Neural cell (in vitro differentiated cells): Measurements from ENCODE around the gene SLC13A3. TPM values are rescaled to one million over a fixed set of nuclear protein-coding genes. Genes with fewer than 3 reads are reported as not detected.

Source experiments
- H2AFZ ChIP-seq: fragments of 200-600, 300-800 bp; sonication (generic), shearing (Covaris generic); 2 replicates; pipeline ENCODE4 v1.6.0; 2014; ENCODE audit warnings: low read depth, mild to moderate bottlenecking, antibody characterized with exemption, low read length, moderate library complexity
- H3F3A ChIP-seq: fragments of 200-600 bp; shearing (Covaris generic); 2 replicates; pipeline ENCODE4 v1.6.1; 2016; ENCODE audit warnings: mild to moderate bottlenecking, moderate library complexity, mixed read lengths, antibody characterized with exemption, low read length; ENCODE audit not compliant: insufficient read depth, poor library complexity, severe bottlenecking
- H3K27ac ChIP-seq: fragments of 200-600, 300-800 bp; sonication (generic), shearing (Covaris generic); 2 replicates; pipeline ENCODE4 v1.5.1; 2014; ENCODE audit warnings: mild to moderate bottlenecking, low read length, moderate library complexity
- H3K27me3 ChIP-seq: fragments of 300-800, 200-600 bp; sonication (generic), shearing (Covaris generic); 2 replicates; pipeline ENCODE4 v1.6.0; 2014; ENCODE audit warnings: mild to moderate bottlenecking, low read depth, low read length, moderate library complexity; ENCODE audit not compliant: insufficient read depth
- H3K36me3 ChIP-seq: fragments of 300-800, 200-600 bp; sonication (generic), shearing (Covaris generic); 2 replicates; pipeline ENCODE4 v1.5.1; 2014; ENCODE audit warnings: mild to moderate bottlenecking, antibody characterized with exemption, low read length, moderate library complexity; ENCODE audit not compliant: insufficient read depth
- H3K4me2 ChIP-seq: fragments of 300-800, 200-600 bp; sonication (generic), shearing (Covaris generic); 2 replicates; pipeline ENCODE4 v1.6.0; 2014; ENCODE audit warnings: mild to moderate bottlenecking, low read length
- H3K4me3 ChIP-seq: fragments of 300-800, 200-600 bp; sonication (generic), shearing (Covaris generic); 2 replicates; pipeline ENCODE4 v1.5.1; 2014; ENCODE audit warnings: mild to moderate bottlenecking, low read length, moderate library complexity
- H3K79me2 ChIP-seq: fragments of 200-600 bp; shearing (Covaris generic); replicated peaks from 2 replicates; pipeline ENCODE4 v1.6.0; 2014; ENCODE audit warnings: mild to moderate bottlenecking, low read length, moderate library complexity; ENCODE audit not compliant: insufficient read depth
- H3K9ac ChIP-seq: fragments of 300-800, 200-600 bp; sonication (generic), shearing (Covaris generic); 2 replicates; pipeline ENCODE4 v1.6.1; 2016; ENCODE audit warnings: mild to moderate bottlenecking, low read length, mixed read lengths
- H3K9me2 ChIP-seq: fragments of 200-600 bp; shearing (Covaris generic); 2 replicates; pipeline ENCODE4 v1.6.1; 2016; ENCODE audit warnings: mild to moderate bottlenecking, low read length, mixed read lengths; ENCODE audit not compliant: insufficient read depth
- H3K9me3 ChIP-seq: fragments of 200-600, 300-800 bp; sonication (generic), shearing (Covaris generic); 2 replicates; pipeline ENCODE4 v1.6.1; 2016; ENCODE audit warnings: mild to moderate bottlenecking, mixed run types, low read length, moderate library complexity, mixed read lengths
- H4K20me1 ChIP-seq: fragments of 200-600 bp; shearing (Covaris generic); 2 replicates; pipeline ENCODE4 v1.6.1; 2016; ENCODE audit warnings: mild to moderate bottlenecking, mixed run types; ENCODE audit not compliant: insufficient read depth
- CTCF ChIP-seq: fragments of 450-650 bp; IDR thresholded peaks from 2 replicates; pipeline ENCODE4 v1.5.1; 2014; ENCODE audit warnings: antibody characterized with exemption, mild to moderate bottlenecking, moderate library complexity; ENCODE audit not compliant: poor library complexity, severe bottlenecking
- EP300 ChIP-seq: fragments of 450-650 bp; conservative IDR thresholded peaks from 2 replicates; pipeline ENCODE4 v1.6.1; 2014; ENCODE audit warnings: antibody characterized with exemption, mild to moderate bottlenecking, moderate library complexity; ENCODE audit not compliant: poor library complexity, severe bottlenecking
- EZH2 ChIP-seq: fragments of 200-600, 300-800 bp; shearing (Covaris generic), sonication (generic); IDR thresholded peaks from 2 replicates; pipeline ENCODE4 v1.6.1; 2014; ENCODE audit warnings: antibody characterized with exemption, low read length, borderline replicate concordance, mild to moderate bottlenecking; ENCODE audit not compliant: insufficient read depth, poor library complexity, severe bottlenecking
- MXI1 ChIP-seq: fragments of 450-650 bp; conservative IDR thresholded peaks from 2 replicates; pipeline ENCODE4 v1.6.1; 2014; ENCODE audit warnings: antibody characterized with exemption, mild to moderate bottlenecking; ENCODE audit not compliant: poor library complexity, severe bottlenecking
- POLR2AphosphoS5 ChIP-seq: IDR thresholded peaks from 2 replicates; pipeline ENCODE4 v1.6.1; 2012
- RAD21 ChIP-seq: fragments of 450-650 bp; conservative IDR thresholded peaks from 2 replicates; pipeline ENCODE4 v1.6.1; 2014; ENCODE audit warnings: antibody characterized with exemption, mild to moderate bottlenecking, moderate library complexity
- REST ChIP-seq: IDR thresholded peaks from 2 replicates; pipeline ENCODE4 v1.6.1; 2012; ENCODE audit warnings: borderline replicate concordance
- SMC3 ChIP-seq: fragments of 450-650 bp; conservative IDR thresholded peaks from 2 replicates; pipeline ENCODE4 v1.6.1; 2014; ENCODE audit warnings: antibody characterized with exemption, mild to moderate bottlenecking, moderate library complexity; ENCODE audit not compliant: poor library complexity
- TAF1 ChIP-seq: IDR thresholded peaks from 2 replicates; pipeline ENCODE4 v1.6.1; 2012; ENCODE audit warnings: low read depth
- polyA plus RNA-seq: library from polyadenylated mRNA; depleted of rRNA; stranded (reverse); fragments of >200 nt; gene quantifications from 2 replicates; pipeline ENCODE4 v1.2.3, GENCODE V29; 2014

The SLC13A3 gene
- polyA plus RNA-seq, 1 donor from 2014 or later, result 5.5 TPM

- H3K4me3 ChIP-seq, result peak overlapping the region; percentile 78
- H3K79me2 ChIP-seq, result peaks cover 40% of the 10 kb centered on the region
- peaks cover 5% of the 10 kb centered on the region for H3K36me3 ChIP-seq
- no peaks in the 10 kb centered on the region for H4K20me1 ChIP-seq
- H3K4me2 ChIP-seq, result peak overlapping the region; percentile 56
- TF ChIP-seq EP300, result no peak
- no peak for TF ChIP-seq TAF1
- no peak for TF ChIP-seq REST
- TF ChIP-seq SMC3, result peak; percentile 12
- TF ChIP-seq RAD21, result no peak
- no peak for TF ChIP-seq EZH2
- TF ChIP-seq MXI1, result peak; percentile 90
- TF ChIP-seq POLR2AphosphoS5, result no peak
- no peak for TF ChIP-seq CTCF
- H3K27ac ChIP-seq, result peak overlapping the region; percentile 82
- H2AFZ ChIP-seq, result peak overlapping the region; percentile 48
- H3K9me3 ChIP-seq, result no peaks in the 10 kb centered on the region
- peaks cover 6% of the 10 kb centered on the region for H3F3A ChIP-seq
- H3K27me3 ChIP-seq, result no peaks in the 10 kb centered on the region
- H3K9ac ChIP-seq, result peak overlapping the region; percentile 90
- no peaks in the 10 kb centered on the region for H3K9me2 ChIP-seq
Measured at GRCh38 chr20:46688151-46689081, 37.2 kb upstream of the SLC13A3 start.

- Histone ChIP-seq H3F3A (peaks cover 6% of the 10 kb centered on the region), H2AFZ (no peak overlapping the region), H3K9me3 (no peaks in the 10 kb centered on the region), H3K9me2 (no peaks in the 10 kb centered on the region), H3K27me3 (no peaks in the 10 kb centered on the region), H3K79me2 (peaks cover 43% of the 10 kb centered on the region), H3K36me3 (peaks cover 5% of the 10 kb centered on the region), H3K4me2 (no peak overlapping the region), H3K27ac (no peak overlapping the region), H3K9ac (no peak overlapping the region), H4K20me1 (no peaks in the 10 kb centered on the region), H3K4me3 (no peak overlapping the region)
- TF ChIP-seq TAF1 (no peak), RAD21 (no peak), EZH2 (no peak), CTCF (no peak), POLR2AphosphoS5 (no peak), MXI1 (no peak), SMC3 (no peak), EP300 (no peak), REST (no peak)
Measured at GRCh38 chr20:46683939-46684750, 32.9 kb upstream of the SLC13A3 start.
